ENCODE measurements around the gene AK8. TPM values are rescaled to one million over a fixed set of nuclear protein-coding genes. Genes with fewer than 3 reads are reported as not detected.
A peak's percentile ranks its signal among the peaks of the same experiment; 100 is the strongest.

The AK8 gene
- total RNA-seq, 1 donor from 2014 or later: 0.25 TPM

- peaks cover 7% of the 10 kb centered on the region for H3K4me1 ChIP-seq
- H3K27me3 ChIP-seq: no peaks in the 10 kb centered on the region
- no peak for DNase-seq (ENCODE audit: extremely low spot score in 2 of 2)
- no peak for TF ChIP-seq POLR2AphosphoS5 (IDR thresholded peaks at IDR 0.05; ENCODE audit: insufficient read depth in 1 of 2, low read depth in 1 of 2)
- TF ChIP-seq POLR2A (IDR thresholded peaks at IDR 0.05): no peak
- TF ChIP-seq CTCF (IDR thresholded peaks at IDR 0.05): no peak
- H3K36me3 ChIP-seq: no peaks in the 10 kb centered on the region
- no peak overlapping the region for H3K4me3 ChIP-seq
- intact Hi-C loops (cut with DNase I): no loop called here
- no peaks in the 10 kb centered on the region for H3K9me3 ChIP-seq
- H3K27ac ChIP-seq: no peak overlapping the region
These were observed 15.6 kb downstream of the AK8 start for GRCh38 chr9:132862533-132862932.

GRCh38 chr9:132861666-132862065, 16.4 kb downstream of the AK8 start:
- Histone ChIP-seq H3K9me3 (no peaks in the 10 kb centered on the region), H3K4me1 (peaks cover 12% of the 10 kb centered on the region), H3K36me3 (no peaks in the 10 kb centered on the region), H3K27me3 (no peaks in the 10 kb centered on the region), H3K27ac (no peak overlapping the region), H3K4me3 (no peak overlapping the region)
- intact Hi-C loops (cut with DNase I): no loop called here
- TF ChIP-seq CTCF (IDR thresholded peaks at IDR 0.05) (no peak), POLR2AphosphoS5 (IDR thresholded peaks at IDR 0.05; ENCODE audit: insufficient read depth in 1 of 2, low read depth in 1 of 2) (no peak), POLR2A (IDR thresholded peaks at IDR 0.05) (no peak)
- DNase-seq (ENCODE audit: extremely low spot score in 2 of 2): no peak

GRCh38 chr9:132858751-132859150, 19.3 kb downstream of the AK8 start:
- Histone ChIP-seq H3K9me3 (no peaks in the 10 kb centered on the region), H3K27me3 (no peaks in the 10 kb centered on the region), H3K36me3 (no peaks in the 10 kb centered on the region), H3K4me1 (peaks cover 12% of the 10 kb centered on the region), H3K4me3 (no peak overlapping the region), H3K27ac (no peak overlapping the region)
- intact Hi-C loops (cut with DNase I): no loop called here
- DNase-seq (ENCODE audit: extremely low spot score in 2 of 2): no peak
- no peak for TF ChIP-seq POLR2A (IDR thresholded peaks at IDR 0.05)
- no peak for TF ChIP-seq CTCF (IDR thresholded peaks at IDR 0.05)
- TF ChIP-seq POLR2AphosphoS5 (IDR thresholded peaks at IDR 0.05; ENCODE audit: insufficient read depth in 1 of 2, low read depth in 1 of 2): no peak

GRCh38 chr9:132857616-132858342, 20.3 kb downstream of the AK8 start:
- no peak for DNase-seq (ENCODE audit: extremely low spot score in 2 of 2)
- no peaks in the 10 kb centered on the region for H3K9me3 ChIP-seq
- no peaks in the 10 kb centered on the region for H3K36me3 ChIP-seq
- peak overlapping the region in 1 of 2 donors; percentile 21 for H3K4me3 ChIP-seq
- H3K27me3 ChIP-seq: no peaks in the 10 kb centered on the region
- H3K27ac ChIP-seq: peak overlapping the region; percentile 60
- TF ChIP-seq CTCF (IDR thresholded peaks at IDR 0.05) (no peak), POLR2AphosphoS5 (IDR thresholded peaks at IDR 0.05; ENCODE audit: insufficient read depth in 1 of 2, low read depth in 1 of 2) (no peak), POLR2A (IDR thresholded peaks at IDR 0.05) (no peak)
- intact Hi-C loops (cut with DNase I): no loop called here
- peaks cover 12% of the 10 kb centered on the region for H3K4me1 ChIP-seq

- no peaks in the 10 kb centered on the region for H3K9me3 ChIP-seq
- H3K4me3 ChIP-seq: peak overlapping the region in 1 of 2 donors; percentile 21
- H3K4me1 ChIP-seq: peaks cover 12% of the 10 kb centered on the region
- no peak for TF ChIP-seq POLR2AphosphoS5 (IDR thresholded peaks at IDR 0.05; ENCODE audit: insufficient read depth in 1 of 2, low read depth in 1 of 2)
- no peak for TF ChIP-seq POLR2A (IDR thresholded peaks at IDR 0.05)
- no peak for TF ChIP-seq CTCF (IDR thresholded peaks at IDR 0.05)
- H3K27me3 ChIP-seq: no peaks in the 10 kb centered on the region
- peak in 1 of 2 donors; percentile 92 for DNase-seq (ENCODE audit: extremely low spot score in 2 of 2)
- intact Hi-C loops (cut with DNase I): no loop called here
- peak overlapping the region; percentile 60 for H3K27ac ChIP-seq
- H3K36me3 ChIP-seq: no peaks in the 10 kb centered on the region
These were observed 21.1 kb downstream of the AK8 start for GRCh38 chr9:132857031-132857430.

Data from vagina (tissue), 2 donors.